K562 (cell line): ENCODE data around the gene GCNT1. TPM values are rescaled to one million over a fixed set of nuclear protein-coding genes. Genes with fewer than 3 reads are reported as not detected.

Experiments used
- ATAC-seq: fragments of 200-7000 bp; cut with Tn5 transposase; 3 replicates; pipeline ENCODE4 v1.9.1; 2020; ENCODE audit warnings: moderate library complexity
- BruUV-seq: library from RNA; stranded (reverse); fragments of 400-500 nt; replicated peaks from 2 replicates; lab custom pipeline; 2021; lab: Mats Ljungman, UMichigan
- CTCF ChIA-PET: fragments of 300-600 bp; formaldehyde crosslinking; extraction: SDS; loops from one replicate; lab custom pipeline; 2021; ENCODE audit warnings: low intra/inter-chr PET ratio; lab: Yijun Ruan, JAX
- POLR2A ChIA-PET: fragments of 300-600, 350-650 bp; sonication (Branson Sonifier 250); formaldehyde crosslinking; extraction: SDS; loops from one replicate; lab custom pipeline; 2021; ENCODE audit warnings: antibody characterized with exemption, inconsistent platforms; lab: Yijun Ruan, JAX
- DNase-seq, 4 experiments: peaks; one replicate each; pipeline versions ENCODE4 v3.0.0 to v3.0.0-alpha.2; 2011 to 2018; ENCODE audit warnings: low spot score in 3 of 4, mixed read lengths in 3 of 4; ENCODE audit errors: extremely low read depth in 1 of 4
- FAIRE-seq: peaks from 2 replicates; lab custom pipeline; 2011; peaks lifted over from hg19 to GRCh38; lab: Jason Lieb, UNC
- H2AFZ ChIP-seq: 2 replicates; pipeline ENCODE4 v1.6.0; 2011; ENCODE audit warnings: low read depth, low read length, control low read depth, inconsistent platforms
- H3K27ac ChIP-seq: fragments of 200-600 bp; 3 replicates; pipeline ENCODE4 v1.8.0; 2011; ENCODE audit warnings: low read depth, mild to moderate bottlenecking, control low read depth, inconsistent platforms, low read length, moderate library complexity, mixed read lengths; ENCODE audit errors: extremely low read depth
- H3K27me3 ChIP-seq, 2 experiments: fragments of 300-600 bp in 1 of 2; 2 replicates in 1 of 2; 3 replicates in 1 of 2; pipeline versions ENCODE4 v1.6.0 to v1.8.0; 2011; ENCODE audit warnings: inconsistent platforms in 2 of 2, low read length in 2 of 2, mild to moderate bottlenecking in 1 of 2, mixed read lengths in 1 of 2, moderate library complexity in 1 of 2; ENCODE audit not compliant: control insufficient read depth in 2 of 2, insufficient read depth in 2 of 2
- H3K36me3 ChIP-seq: fragments of 300-600 bp; 3 replicates; pipeline ENCODE4 v1.8.0; 2011; ENCODE audit warnings: mild to moderate bottlenecking, low read length, inconsistent platforms; ENCODE audit not compliant: control insufficient read depth, insufficient read depth
- H3K4me1 ChIP-seq, 2 experiments: fragments of 200-600 bp in 1 of 2; replicated peaks in 1 of 2; 2 replicates in 1 of 2; 3 replicates in 1 of 2; pipeline versions ENCODE4 v1.5.1 to v1.8.0; 2011; ENCODE audit warnings: inconsistent platforms in 2 of 2, low read length in 2 of 2, mild to moderate bottlenecking in 1 of 2, mixed read lengths in 1 of 2, moderate library complexity in 1 of 2; ENCODE audit not compliant: control insufficient read depth in 2 of 2, insufficient read depth in 2 of 2
- H3K4me2 ChIP-seq: 2 replicates; pipeline ENCODE4 v1.6.1; 2011; ENCODE audit warnings: low read length, control low read depth, inconsistent platforms, mixed read lengths; ENCODE audit not compliant: insufficient read depth
- H3K4me3 ChIP-seq: fragments of 200-600 bp; sonication (generic), shearing (Covaris generic); 2 replicates; pipeline ENCODE4 v1.5.1; 2016; ENCODE audit warnings: control low read depth, inconsistent platforms
- H3K79me2 ChIP-seq: fragments of 200-600 bp; 3 replicates; pipeline ENCODE4 v1.8.0; 2011; ENCODE audit warnings: low read length, inconsistent platforms; ENCODE audit not compliant: control insufficient read depth, insufficient read depth
- H3K9ac ChIP-seq, 2 experiments: 2 replicates each; pipeline versions ENCODE4 v1.6.0 to v1.6.1; 2011; ENCODE audit warnings: low read depth in 2 of 2, low read length in 2 of 2, control low read depth in 1 of 2, inconsistent platforms in 1 of 2, mild to moderate bottlenecking in 1 of 2, mixed read lengths in 1 of 2; ENCODE audit not compliant: insufficient read depth in 1 of 2
- H3K9me1 ChIP-seq: one replicate; pipeline ENCODE4 v1.6.0; 2011; ENCODE audit warnings: inconsistent platforms, mild to moderate bottlenecking, low read length, moderate library complexity; ENCODE audit not compliant: control insufficient read depth, insufficient read depth
- H3K9me3 ChIP-seq: replicated peaks from 2 replicates; pipeline ENCODE4 v1.5.1; 2011; ENCODE audit warnings: low read depth, low read length, inconsistent platforms; ENCODE audit not compliant: control insufficient read depth, insufficient read depth
- H4K20me1 ChIP-seq: replicated peaks from 2 replicates; pipeline ENCODE4 v1.6.1; 2011; ENCODE audit warnings: low read length, inconsistent platforms, mixed read lengths; ENCODE audit not compliant: control insufficient read depth, insufficient read depth
- DNMT1 ChIP-seq: fragments of 450-650 bp; IDR thresholded peaks from 2 replicates; pipeline ENCODE4 v1.6.1; 2016; ENCODE audit warnings: antibody characterized with exemption, mild to moderate bottlenecking
- EWSR1 ChIP-seq: fragments of 450-650 bp; IDR thresholded peaks from 2 replicates; pipeline ENCODE4 v1.6.1; 2018; ENCODE audit warnings: borderline replicate concordance, mild to moderate bottlenecking, low read depth, moderate library complexity; ENCODE audit not compliant: partially characterized antibody
- JUNB ChIP-seq: fragments of 450-650 bp; formaldehyde crosslinking; conservative IDR thresholded peaks from 2 replicates; pipeline ENCODE4 v1.4.0; 2020; ENCODE audit warnings: mild to moderate bottlenecking
- POU5F1 ChIP-seq: fragments of 150-350 bp; IDR thresholded peaks from 2 replicates; pipeline ENCODE4 v1.6.1; 2014; ENCODE audit warnings: borderline replicate concordance, low read length, low read depth, mild to moderate bottlenecking; ENCODE audit not compliant: partially characterized antibody
- STAT6 ChIP-seq: sonication (generic); formaldehyde crosslinking; IDR thresholded peaks from 2 replicates; pipeline ENCODE4 v1.8.1; 2023; ENCODE audit warnings: mild to moderate bottlenecking, missing genetic modification reagents
- TBP ChIP-seq: optimal IDR thresholded peaks from 2 replicates; pipeline ENCODE3; 2011; ENCODE audit warnings: low read depth, low read length, improper control_type of control experiment
- ZBTB17 ChIP-seq: fragments of 450-650 bp; formaldehyde crosslinking; IDR thresholded peaks from 2 replicates; pipeline ENCODE4 v1.4.0; 2020; ENCODE audit warnings: mild to moderate bottlenecking
- ZC3H11A ChIP-seq: IDR thresholded peaks from 2 replicates; pipeline ENCODE4 v1.6.1; 2012; ENCODE audit warnings: low read depth, low read length, improper control_type of control experiment
- WGBS: fragments of 100-300 bp; shearing (Covaris generic); methylation state at CpG from one replicate; pipeline ENCODE4 v1.1.6; 2016; ENCODE audit warnings: low coverage, mixed read lengths; ENCODE audit not compliant: insufficient coverage; ENCODE audit errors: missing lambda C conversion rate; 5-methylcytosine and 5-hydroxymethylcytosine counted together
- in situ Hi-C: fragments of 300-500 bp; cut with MboI; formaldehyde crosslinking; loops from 4 replicates; pipeline ENCODE4 v1.15.0; 2018; ENCODE audit warnings: inconsistent platforms, mixed read lengths
- intact Hi-C: fragments of 100-400 bp; cut with micrococcal nuclease; formaldehyde crosslinking; loops from 2 replicates; pipeline ENCODE4 v1.14.2; 2022
- polyA plus RNA-seq, 8 experiments: library from polyadenylated mRNA; depleted of rRNA in 4 of 8; stranded (reverse) in 5 of 8; unstranded in 3 of 8; fragments of >200 nt; fragmentation: Nextera tagmentation in 2 of 8; fragmentation: Illumina TruSeq in 1 of 8; extraction: Ambion mirVana in 2 of 8; extraction: Trizol in 1 of 8; gene quantifications; 2 replicates each; pipeline versions ENCODE4 v1.2.1 to v1.2.3, GENCODE V29; 2011 to 2014; ENCODE audit warnings: inconsistent platforms in 1 of 8, missing spikeins in 1 of 8
- total RNA-seq, 7 experiments: library from RNA; depleted of rRNA in 6 of 7; stranded (reverse); fragments of >200 nt in 6 of 7; fragmentation: Illumina TruSeq in 2 of 7; extraction: Trizol in 2 of 7; gene quantifications; 2 replicates each; pipeline versions ENCODE4 v1.2.1 to v1.2.3, GENCODE V29; 2011 to 2021; ENCODE audit warnings: low replicate concordance in 1 of 7

The GCNT1 gene
- total and polyA plus RNA-seq, 9 of the 15 experiments (the other 6 are each of a cell fraction or from before 2014, with no cell fraction given), result 0.01 to 0.71 (median 0.10) TPM

GRCh38 chr9:76451234-76451633 is 7.7 kb upstream of the GCNT1 start:
- intact Hi-C loops (loop anchor here (10.0 kb wide), 1 partner anchor 46 kb away; no protein-coding TSS in a partner anchor), in situ Hi-C loops (loop anchor here (10.0 kb wide), 1 partner anchor 214 kb away; no protein-coding TSS in a partner anchor)
- H3K4me1 ChIP-seq, result no peaks in the 10 kb centered on the region; a peak in 1 of 5 replicates
- CTCF ChIA-PET, result no interaction called here
- no peak overlapping the region for H3K4me2 ChIP-seq
- FAIRE-seq (no peak), ATAC-seq (no peak), DNase-seq (no peak)
- 0% methylated on average over 1 of the region's 1 CpG for WGBS
- no peaks in the 10 kb centered on the region for H3K9me1 ChIP-seq
- H3K4me3 ChIP-seq, result no peak overlapping the region
- POLR2A ChIA-PET, result no interaction called here
- no peak overlapping the region for H3K9ac ChIP-seq
- no peak for TF ChIP-seq TBP
- no peak for TF ChIP-seq EWSR1
- no peak for TF ChIP-seq ZC3H11A
- TF ChIP-seq STAT6 (CRISPR knock-in tag), result no peak
- TF ChIP-seq DNMT1, result no peak
- no peak for TF ChIP-seq JUNB (CRISPR knock-in tag)
- no peak for TF ChIP-seq ZBTB17
- no peak for TF ChIP-seq POU5F1
- no TSS peak for BruUV-seq
- no peaks in the 10 kb centered on the region for H3K9me3 ChIP-seq
- H2AFZ ChIP-seq, result no peak overlapping the region
- no peaks in the 10 kb centered on the region for H3K79me2 ChIP-seq
- no peak overlapping the region for H3K27ac ChIP-seq
- no peaks in the 10 kb centered on the region for H4K20me1 ChIP-seq
- H3K27me3 ChIP-seq, result no peaks in the 10 kb centered on the region; a peak in 1 of 5 replicates
- no peaks in the 10 kb centered on the region for H3K36me3 ChIP-seq
